HEK293 (cell line): ENCODE results near the gene MYLK2.
A peak's percentile ranks its signal among the peaks of the same experiment; 100 is the strongest.

Experiments used
- CTCF ChIA-PET: fragments of 350-600 bp; formaldehyde crosslinking; extraction: SDS; loops from one replicate; lab custom pipeline; 2021; ENCODE audit warnings: antibody characterized with exemption; lab: Yijun Ruan, JAX
- POLR2A ChIA-PET: fragments of 300-600 bp; formaldehyde crosslinking; extraction: SDS; loops from one replicate; lab custom pipeline; 2020; ENCODE audit warnings: antibody characterized with exemption, inconsistent platforms; lab: Yijun Ruan, JAX
- H3K27ac ChIP-seq: fragments of 200-500 bp; sonication (Bioruptor generic); 2 replicates; pipeline ENCODE4 v1.5.1; 2014; ENCODE audit warnings: low read depth, low read length, control low read depth, inconsistent platforms; ENCODE audit errors: extremely low read depth
- H3K36me3 ChIP-seq, 2 experiments: fragments of 200-500 bp in 1 of 2; sonication (Bioruptor generic) in 1 of 2; 1 replicate in 1 of 2; 2 replicates in 1 of 2; pipeline ENCODE4 v1.5.1; 2014 to 2017; ENCODE audit warnings: inconsistent platforms in 2 of 2, low read length in 2 of 2; ENCODE audit not compliant: control insufficient read depth in 2 of 2, insufficient read depth in 1 of 2
- H3K4me1 ChIP-seq: fragments of 200-500 bp; sonication (Bioruptor generic); 2 replicates; pipeline ENCODE4 v1.5.1; 2014; ENCODE audit warnings: mild to moderate bottlenecking, low read length, inconsistent platforms; ENCODE audit not compliant: control insufficient read depth, insufficient read depth
- H3K4me3 ChIP-seq: 2 replicates; pipeline ENCODE4 v1.5.1; 2011; ENCODE audit warnings: low read depth, mild to moderate bottlenecking, control low read depth, low read length, moderate library complexity
- H3K9me3 ChIP-seq: fragments of 200-500 bp; sonication (Bioruptor generic); 2 replicates; pipeline ENCODE4 v1.5.1; 2014; ENCODE audit warnings: low read depth, low read length, inconsistent platforms; ENCODE audit not compliant: control insufficient read depth, insufficient read depth
- ELK4 ChIP-seq: IDR thresholded peaks from 2 replicates; pipeline ENCODE4 v1.6.1; 2011; ENCODE audit warnings: mild to moderate bottlenecking, low read depth, low read length, borderline replicate concordance
- KLF1 ChIP-seq: fragments of 450-650 bp; formaldehyde crosslinking; IDR thresholded peaks from 2 replicates; pipeline ENCODE4 v1.5.1; 2016; ENCODE audit warnings: missing biosample characterization, missing genetic modification characterization
- MYNN ChIP-seq: fragments of 450-650 bp; formaldehyde crosslinking; IDR thresholded peaks from 2 replicates; pipeline ENCODE4 v1.5.1; 2016; ENCODE audit warnings: missing biosample characterization, missing genetic modification characterization, borderline replicate concordance
- MZF1 ChIP-seq: fragments of 450-650 bp; formaldehyde crosslinking; IDR thresholded peaks from 2 replicates; pipeline ENCODE4 v1.5.1; 2017; ENCODE audit warnings: missing biosample characterization, missing genetic modification characterization, borderline replicate concordance
- REST ChIP-seq: fragments of 450-650 bp; formaldehyde crosslinking; IDR thresholded peaks from 2 replicates; pipeline ENCODE4 v1.5.1; 2016; ENCODE audit warnings: missing biosample characterization, missing genetic modification characterization
- ZBTB21 ChIP-seq: fragments of 450-650 bp; formaldehyde crosslinking; IDR thresholded peaks from 2 replicates; pipeline ENCODE4 v1.5.1; 2017; ENCODE audit warnings: missing biosample characterization, missing genetic modification characterization
- ZBTB48 ChIP-seq: fragments of 450-650 bp; formaldehyde crosslinking; IDR thresholded peaks from 2 replicates; pipeline ENCODE4 v1.5.1; 2016; ENCODE audit warnings: missing biosample characterization, missing genetic modification characterization
- ZBTB6 ChIP-seq: fragments of 450-650 bp; formaldehyde crosslinking; IDR thresholded peaks from 2 replicates; pipeline ENCODE4 v1.5.1; 2017; ENCODE audit warnings: missing biosample characterization, missing genetic modification characterization
- ZEB2 ChIP-seq: fragments of 450-650 bp; formaldehyde crosslinking; IDR thresholded peaks from 2 replicates; pipeline ENCODE4 v1.5.1; 2016; ENCODE audit warnings: missing biosample characterization, missing genetic modification characterization
- ZFP37 ChIP-seq: fragments of 450-650 bp; formaldehyde crosslinking; IDR thresholded peaks from 2 replicates; pipeline ENCODE4 v1.5.1; 2016; ENCODE audit warnings: missing biosample characterization, missing genetic modification characterization
- ZFP69B ChIP-seq: fragments of 450-650 bp; formaldehyde crosslinking; IDR thresholded peaks from 2 replicates; pipeline ENCODE4 v1.5.1; 2016; ENCODE audit warnings: missing biosample characterization, missing genetic modification characterization
- ZNF266 ChIP-seq: fragments of 450-650 bp; formaldehyde crosslinking; IDR thresholded peaks from 2 replicates; pipeline ENCODE4 v1.5.1; 2016; ENCODE audit warnings: missing biosample characterization, missing genetic modification characterization, low read depth
- ZNF292 ChIP-seq: fragments of 450-650 bp; formaldehyde crosslinking; IDR thresholded peaks from 2 replicates; pipeline ENCODE4 v1.5.1; 2016; ENCODE audit warnings: low read depth, missing biosample characterization, missing genetic modification characterization, borderline replicate concordance
- ZNF335 ChIP-seq: fragments of 450-650 bp; formaldehyde crosslinking; conservative IDR thresholded peaks from 2 replicates; pipeline ENCODE4 v1.5.1; 2016; ENCODE audit warnings: missing biosample characterization, missing genetic modification characterization
- ZNF37A ChIP-seq: fragments of 450-650 bp; IDR thresholded peaks from 2 replicates; pipeline ENCODE4 v1.5.1; 2018; ENCODE audit warnings: missing biosample characterization, missing genetic modification characterization
- ZNF398 ChIP-seq: fragments of 450-650 bp; formaldehyde crosslinking; IDR thresholded peaks from 2 replicates; pipeline ENCODE4 v1.5.1; 2017; ENCODE audit warnings: missing biosample characterization, missing genetic modification characterization
- ZNF404 ChIP-seq: fragments of 450-650 bp; formaldehyde crosslinking; IDR thresholded peaks from 2 replicates; pipeline ENCODE4 v1.5.1; 2017; ENCODE audit warnings: missing biosample characterization, missing genetic modification characterization
- ZNF513 ChIP-seq: fragments of 450-650 bp; IDR thresholded peaks from 2 replicates; pipeline ENCODE4 v1.5.1; 2018; ENCODE audit warnings: missing biosample characterization, missing genetic modification characterization
- ZNF530 ChIP-seq: fragments of 450-650 bp; formaldehyde crosslinking; IDR thresholded peaks from 2 replicates; pipeline ENCODE4 v1.5.1; 2016; ENCODE audit warnings: low read depth, missing biosample characterization, missing genetic modification characterization
- ZNF549 ChIP-seq: fragments of 450-650 bp; IDR thresholded peaks from 2 replicates; pipeline ENCODE4 v1.5.1; 2018; ENCODE audit warnings: missing biosample characterization, missing genetic modification characterization, mild to moderate bottlenecking, inconsistent platforms, moderate library complexity
- ZNF664 ChIP-seq: fragments of 450-650 bp; formaldehyde crosslinking; IDR thresholded peaks from 2 replicates; pipeline ENCODE4 v1.5.1; 2016; ENCODE audit warnings: missing biosample characterization, missing genetic modification characterization
- ZNF692 ChIP-seq: fragments of 450-650 bp; formaldehyde crosslinking; IDR thresholded peaks from 2 replicates; pipeline ENCODE4 v1.5.1; 2016; ENCODE audit warnings: missing biosample characterization, missing genetic modification characterization
- ZNF76 ChIP-seq: fragments of 450-650 bp; formaldehyde crosslinking; IDR thresholded peaks from 2 replicates; pipeline ENCODE4; 2016; ENCODE audit warnings: low read depth, missing biosample characterization, missing genetic modification characterization, borderline replicate concordance
- ZSCAN23 ChIP-seq: fragments of 450-650 bp; formaldehyde crosslinking; IDR thresholded peaks from 2 replicates; pipeline ENCODE4 v1.5.1; 2016; ENCODE audit warnings: missing biosample characterization, missing genetic modification characterization
- ZXDB ChIP-seq: fragments of 450-650 bp; formaldehyde crosslinking; IDR thresholded peaks from 2 replicates; pipeline ENCODE4 v1.5.1; 2016; ENCODE audit warnings: missing biosample characterization, missing genetic modification characterization

Gene MYLK2

GRCh38 chr20:31860390-31861134, 41.4 kb downstream of the MYLK2 start:
- Histone ChIP-seq H3K36me3 (no peaks in the 10 kb centered on the region), H3K27ac (no peak overlapping the region), H3K9me3 (no peaks in the 10 kb centered on the region), H3K4me1 (0 out of 2 replicates have a peak, but pooled peaks cover 2% of the 10 kb centered on the region), H3K4me3 (peak overlapping the region; percentile 38)
- CTCF ChIA-PET: interaction anchor here (0.6 to 5.2 kb wide), 5 partner anchors 7 to 91 kb away, joined by 3 to 26 read pairs (median 7); partner anchors contain the start of gene PDRG1
- TF ChIP-seq ZFP37 (tag by site-specific recombination) (no peak), ELK4 (no peak), MYNN (tag by site-specific recombination) (no peak), REST (no peak), ZSCAN23 (no peak), ZBTB6 (no peak), ZNF37A (no peak), ZNF549 (tag by site-specific recombination) (no peak), ZNF530 (tag by site-specific recombination) (no peak), ZNF664 (tag by site-specific recombination) (no peak), KLF1 (tag by site-specific recombination) (no peak), MZF1 (tag by site-specific recombination) (no peak)
- POLR2A ChIA-PET: interaction anchor here (0.6 to 1.2 kb wide), 2 partner anchors 75 to 91 kb away, joined by 3 read pairs; partner anchors contain the start of gene PDRG1

- CTCF ChIA-PET: interaction anchor here (3.5 to 5.2 kb wide), 2 partner anchors 8 to 91 kb away, joined by 16 to 26 read pairs; partner anchors contain the start of gene PDRG1
- Histone ChIP-seq H3K4me3 (peak overlapping the region; percentile 38), H3K36me3 (no peaks in the 10 kb centered on the region), H3K27ac (no peak overlapping the region), H3K9me3 (no peaks in the 10 kb centered on the region), H3K4me1 (0 out of 2 replicates have a peak, but pooled peaks cover 2% of the 10 kb centered on the region)
- POLR2A ChIA-PET: interaction anchor here (0.9 kb wide), 2 partner anchors 11 to 21 kb away, joined by 3 to 4 read pairs; no protein-coding TSS in a partner anchor
- TF ChIP-seq ZNF292 (tag by site-specific recombination): no peak
- no peak for TF ChIP-seq ZBTB21 (tag by site-specific recombination)
- TF ChIP-seq ZNF398: peak; percentile 82
- TF ChIP-seq ZNF76 (tag by site-specific recombination): no peak
- TF ChIP-seq ZNF335 (tag by site-specific recombination): peak; percentile 91
- TF ChIP-seq ZXDB (tag by site-specific recombination): no peak
- TF ChIP-seq ZNF513 (tag by site-specific recombination): no peak
- TF ChIP-seq ZNF692: peak; percentile 92
- peak; percentile 70; the same call in 1 of the 2 replicates for TF ChIP-seq ZFP69B (tag by site-specific recombination)
- no peak for TF ChIP-seq ZNF404 (tag by site-specific recombination)
- TF ChIP-seq ZNF266: no peak
- TF ChIP-seq ZEB2: no peak
- peak; percentile 40; the same call in 1 of the 2 replicates for TF ChIP-seq ZBTB48 (tag by site-specific recombination)
Observed at GRCh38 chr20:31861135-31861384, 41.9 kb downstream of the MYLK2 start.
